Esophagus squamous epithelium (tissue), 4 donors: ENCODE results near the gene FLG.

Experiments
- POLR2A ChIP-seq, 4 donors: fragments of 450-650 bp; IDR thresholded peaks; one replicate each; pipeline ENCODE4 v1.6.1; 2017; ENCODE audit warnings: antibody characterized with exemption in 4 of 4, mild to moderate bottlenecking in 4 of 4, moderate library complexity in 3 of 4
- TF ChIP-seq, protein P1 (sequence below), 6 experiments: fragments of 450-650 bp in 4 of 6; fragments of 200-600 bp in 2 of 6; sonication (generic) in 2 of 6; IDR thresholded peaks; one replicate each; pipeline ENCODE4 v1.5.1; 2016 to 2019; ENCODE audit warnings: antibody characterized with exemption in 6 of 6, mild to moderate bottlenecking in 4 of 6, moderate library complexity in 4 of 6

GRCh38 chr1:152328801-152329391, 3.9 kb upstream of the FLG start:
- TF ChIP-seq, protein P1, sequence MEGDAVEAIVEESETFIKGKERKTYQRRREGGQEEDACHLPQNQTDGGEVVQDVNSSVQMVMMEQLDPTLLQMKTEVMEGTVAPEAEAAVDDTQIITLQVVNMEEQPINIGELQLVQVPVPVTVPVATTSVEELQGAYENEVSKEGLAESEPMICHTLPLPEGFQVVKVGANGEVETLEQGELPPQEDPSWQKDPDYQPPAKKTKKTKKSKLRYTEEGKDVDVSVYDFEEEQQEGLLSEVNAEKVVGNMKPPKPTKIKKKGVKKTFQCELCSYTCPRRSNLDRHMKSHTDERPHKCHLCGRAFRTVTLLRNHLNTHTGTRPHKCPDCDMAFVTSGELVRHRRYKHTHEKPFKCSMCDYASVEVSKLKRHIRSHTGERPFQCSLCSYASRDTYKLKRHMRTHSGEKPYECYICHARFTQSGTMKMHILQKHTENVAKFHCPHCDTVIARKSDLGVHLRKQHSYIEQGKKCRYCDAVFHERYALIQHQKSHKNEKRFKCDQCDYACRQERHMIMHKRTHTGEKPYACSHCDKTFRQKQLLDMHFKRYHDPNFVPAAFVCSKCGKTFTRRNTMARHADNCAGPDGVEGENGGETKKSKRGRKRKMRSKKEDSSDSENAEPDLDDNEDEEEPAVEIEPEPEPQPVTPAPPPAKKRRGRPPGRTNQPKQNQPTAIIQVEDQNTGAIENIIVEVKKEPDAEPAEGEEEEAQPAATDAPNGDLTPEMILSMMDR (IDR thresholded peaks at IDR 0.05): no peak
- no peak for TF ChIP-seq POLR2A (IDR thresholded peaks at IDR 0.05)
